WTC11 (cell line): ENCODE measurements around the gene CCSER2. TPM values are rescaled to one million over a fixed set of nuclear protein-coding genes. Genes with fewer than 3 reads are reported as not detected.

Experiments used
- ATAC-seq: fragments of 200-7000 bp; cut with Tn5 transposase; 2 replicates; pipeline ENCODE4 v1.10.0; 2021; ENCODE audit warnings: mild to moderate bottlenecking, moderate library complexity
- CTCF ChIA-PET: fragments of 300-600 bp; sonication (Branson Sonifier 250); formaldehyde crosslinking; loops from one replicate; lab custom pipeline; 2021; ENCODE audit warnings: antibody characterized with exemption; lab: Charles Lee
- POLR2A ChIA-PET: fragments of 350-600 bp; sonication (Branson Sonifier 250); formaldehyde crosslinking; loops from one replicate; lab custom pipeline; 2021; ENCODE audit warnings: antibody characterized with exemption; lab: Charles Lee
- DNase-seq: peaks from one replicate; pipeline ENCODE4 v3.0.0; 2021; ENCODE audit warnings: low spot score
- H3K27ac Mint-ChIP-seq: 2 replicates; pipeline ENCODE4 v1.8.0; 2021; ENCODE audit warnings: mixed read lengths
- H3K27me3 Mint-ChIP-seq: 2 replicates; pipeline ENCODE4 v1.8.0; 2021; ENCODE audit warnings: low read depth, mild to moderate bottlenecking, moderate library complexity, mixed read lengths
- H3K36me3 Mint-ChIP-seq: 2 replicates; pipeline ENCODE4 v1.8.0; 2021; ENCODE audit warnings: mixed read lengths
- H3K4me1 Mint-ChIP-seq: 2 replicates; pipeline ENCODE4 v1.8.0; 2022; ENCODE audit warnings: mixed read lengths
- H3K4me3 Mint-ChIP-seq: 2 replicates; pipeline ENCODE4 v1.8.0; 2021; ENCODE audit warnings: mild to moderate bottlenecking, moderate library complexity, mixed read lengths
- H3K9me3 Mint-ChIP-seq: 2 replicates; pipeline ENCODE4 v1.8.0; 2021; ENCODE audit warnings: mixed read lengths
- FOXJ3 ChIP-seq: sonication (generic); formaldehyde crosslinking; IDR thresholded peaks from 2 replicates; pipeline ENCODE4 v1.9.0; 2021; ENCODE audit warnings: missing genetic modification reagents, mild to moderate bottlenecking, borderline replicate concordance
- FOXK1 ChIP-seq: sonication (generic); formaldehyde crosslinking; IDR thresholded peaks from 2 replicates; pipeline ENCODE4 v1.8.0; 2022; ENCODE audit warnings: mild to moderate bottlenecking, moderate library complexity, missing genetic modification reagents
- NFE2L1 ChIP-seq: sonication (generic); formaldehyde crosslinking; IDR thresholded peaks from 2 replicates; pipeline ENCODE4 v1.8.1; 2023; ENCODE audit warnings: missing genetic modification reagents
- OVOL2 ChIP-seq: fragments of 250-450 bp; sonication (Bioruptor Pico); IDR thresholded peaks from 2 replicates; pipeline ENCODE4 v1.9.0; 2021; ENCODE audit warnings: mild to moderate bottlenecking, borderline replicate concordance
- RORB ChIP-seq: fragments of 250-450 bp; sonication (Bioruptor Pico); IDR thresholded peaks from 2 replicates; pipeline ENCODE4 v1.9.0; 2021; ENCODE audit warnings: mild to moderate bottlenecking
- TCF7 ChIP-seq: sonication (generic); formaldehyde crosslinking; IDR thresholded peaks from 2 replicates; pipeline ENCODE4 v1.8.0; 2022; ENCODE audit warnings: mild to moderate bottlenecking, low read depth, missing genetic modification reagents, moderate library complexity
- ZBTB21 ChIP-seq: sonication (generic); formaldehyde crosslinking; IDR thresholded peaks from 2 replicates; pipeline ENCODE4 v1.8.1; 2023; ENCODE audit warnings: mild to moderate bottlenecking, missing genetic modification reagents, borderline replicate concordance
- ZNF263 ChIP-seq: sonication (generic); formaldehyde crosslinking; IDR thresholded peaks from 2 replicates; pipeline ENCODE4 v1.8.1; 2022; ENCODE audit warnings: low read depth, mild to moderate bottlenecking, moderate library complexity, missing genetic modification reagents
- ZNF416 ChIP-seq: fragments of 250-450 bp; sonication (Bioruptor Pico); IDR thresholded peaks from 2 replicates; pipeline ENCODE4 v1.9.0; 2021; ENCODE audit warnings: mild to moderate bottlenecking, inconsistent platforms
- total RNA-seq: library from RNA; stranded (reverse); gene quantifications from 3 replicates; pipeline ENCODE4 v1.2.3, GENCODE V29; 2021
- TF ChIP-seq, protein P1 (sequence below): fragments of 250-450 bp; sonication (Bioruptor Pico); IDR thresholded peaks from 2 replicates; pipeline ENCODE4 v1.8.0; 2021; ENCODE audit warnings: mild to moderate bottlenecking
- TF ChIP-seq, protein P2 (sequence below): sonication (generic); formaldehyde crosslinking; conservative IDR thresholded peaks from 2 replicates; pipeline ENCODE4 v1.8.1; 2023; ENCODE audit warnings: mild to moderate bottlenecking, low read depth, missing genetic modification reagents, moderate library complexity
- TF ChIP-seq, protein P3 (sequence below): fragments of 250-450 bp; sonication (Bioruptor Pico); IDR thresholded peaks from 2 replicates; pipeline ENCODE4 v1.9.0; 2021; ENCODE audit warnings: mild to moderate bottlenecking
- TF ChIP-seq, protein P4 (sequence below): fragments of 250-450 bp; sonication (Bioruptor Pico); conservative IDR thresholded peaks from 2 replicates; pipeline ENCODE4 v1.9.0; 2021; ENCODE audit warnings: mild to moderate bottlenecking
- TF ChIP-seq, protein P5 (sequence below): fragments of 250-450 bp; sonication (Bioruptor Pico); IDR thresholded peaks from 2 replicates; pipeline ENCODE4 v1.9.0; 2021; ENCODE audit warnings: moderate library complexity, mild to moderate bottlenecking, inconsistent platforms, borderline replicate concordance
- TF ChIP-seq, protein P6 (sequence below): sonication (generic); formaldehyde crosslinking; IDR thresholded peaks from 2 replicates; pipeline ENCODE4 v1.8.1; 2023; ENCODE audit warnings: mild to moderate bottlenecking, missing genetic modification reagents, borderline replicate concordance
- TF ChIP-seq, protein P7 (sequence below): sonication (generic); formaldehyde crosslinking; IDR thresholded peaks from 2 replicates; pipeline ENCODE4 v1.8.1; 2023; ENCODE audit warnings: mild to moderate bottlenecking, missing genetic modification reagents, moderate library complexity

Gene CCSER2
- total RNA-seq, 1 experiment from 2014 or later: 30.6 TPM

DNA sequence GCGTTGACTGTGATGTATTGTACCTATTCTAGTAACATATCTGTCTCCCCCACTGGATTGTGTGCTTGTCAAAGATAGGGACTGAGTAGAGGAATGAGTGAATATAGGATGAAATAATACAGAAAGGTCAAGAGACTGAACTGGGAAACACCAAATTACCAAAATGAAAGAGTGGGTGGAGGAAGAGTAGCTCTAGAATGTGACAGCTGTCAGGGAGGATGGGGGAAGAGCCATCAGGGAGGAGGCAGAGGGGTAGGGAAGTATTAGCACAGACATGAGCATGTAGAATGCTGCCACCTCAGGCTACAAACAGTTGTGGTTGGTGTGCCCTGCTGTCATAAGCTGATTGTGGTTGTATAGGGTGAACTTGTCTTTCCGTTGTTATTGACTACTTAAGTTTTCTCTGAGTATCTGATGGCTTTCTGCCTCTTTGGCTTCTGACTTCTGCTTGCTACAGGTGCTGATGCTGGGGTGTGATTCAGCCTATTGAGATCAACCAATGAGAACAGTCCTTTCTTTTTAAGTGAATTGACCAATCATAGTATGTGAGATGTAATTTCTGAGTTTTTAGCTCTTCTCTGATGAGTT is 5.6 kb downstream of the CCSER2 start:
- H3K4me1 Mint-ChIP-seq: peaks cover 48% of the 10 kb centered on the region
- peak overlapping the region; percentile 27; the same call in 1 of the 2 replicates for H3K27ac Mint-ChIP-seq
- no peak overlapping the region for H3K4me3 Mint-ChIP-seq
- TF ChIP-seq ZNF416 (CRISPR knock-in tag) (no peak), ZBTB21 (CRISPR knock-in tag) (no peak), ZNF263 (CRISPR knock-in tag) (no peak)
- ATAC-seq (peak; percentile 41), DNase-seq (no peak)
- CTCF ChIA-PET: interaction anchor here (1.0 to 2.0 kb wide), 6 partner anchors 18 to 215 kb away, joined by 3 to 14 read pairs (median 5); no protein-coding TSS in a partner anchor
- no peaks in the 10 kb centered on the region for H3K9me3 Mint-ChIP-seq
- POLR2A ChIA-PET: no interaction called here
- H3K36me3 Mint-ChIP-seq: no peaks in the 10 kb centered on the region
- no peaks in the 10 kb centered on the region for H3K27me3 Mint-ChIP-seq

DNA sequence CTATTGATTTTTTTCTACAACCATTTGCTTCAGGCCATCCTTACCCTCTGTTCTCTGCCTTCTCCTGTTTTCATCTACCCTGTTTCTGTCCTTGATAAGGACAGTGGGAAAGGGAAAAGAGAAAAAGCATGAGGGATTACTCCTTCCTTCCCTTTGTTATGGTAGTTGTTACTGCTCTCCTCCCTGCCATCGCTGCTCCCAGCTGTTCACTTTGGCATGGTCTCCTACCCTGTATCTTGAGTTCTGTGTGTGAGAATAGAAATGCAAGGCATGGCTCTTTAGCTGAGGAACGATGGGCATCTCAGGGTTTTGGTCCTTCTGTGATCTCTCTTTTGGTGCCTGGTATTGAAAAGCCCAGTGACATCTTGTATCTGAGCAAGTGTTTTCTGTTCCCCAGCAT is 6.4 kb downstream of the CCSER2 start:
- peaks cover 40% of the 10 kb centered on the region for H3K4me1 Mint-ChIP-seq
- CTCF ChIA-PET: interaction anchor here (0.8 to 2.0 kb wide), 7 partner anchors 17 to 214 kb away, joined by 3 to 14 read pairs (median 4); no protein-coding TSS in a partner anchor
- POLR2A ChIA-PET: no interaction called here
- no peak overlapping the region for H3K4me3 Mint-ChIP-seq
- DNase-seq (no peak), ATAC-seq (peak; percentile 33)
- no peaks in the 10 kb centered on the region for H3K27me3 Mint-ChIP-seq
- no peaks in the 10 kb centered on the region for H3K9me3 Mint-ChIP-seq
- H3K27ac Mint-ChIP-seq: peak overlapping the region; percentile 48
- H3K36me3 Mint-ChIP-seq: no peaks in the 10 kb centered on the region
- TF ChIP-seq FOXK1 (CRISPR knock-in tag): no peak
- TF ChIP-seq, protein P1, sequence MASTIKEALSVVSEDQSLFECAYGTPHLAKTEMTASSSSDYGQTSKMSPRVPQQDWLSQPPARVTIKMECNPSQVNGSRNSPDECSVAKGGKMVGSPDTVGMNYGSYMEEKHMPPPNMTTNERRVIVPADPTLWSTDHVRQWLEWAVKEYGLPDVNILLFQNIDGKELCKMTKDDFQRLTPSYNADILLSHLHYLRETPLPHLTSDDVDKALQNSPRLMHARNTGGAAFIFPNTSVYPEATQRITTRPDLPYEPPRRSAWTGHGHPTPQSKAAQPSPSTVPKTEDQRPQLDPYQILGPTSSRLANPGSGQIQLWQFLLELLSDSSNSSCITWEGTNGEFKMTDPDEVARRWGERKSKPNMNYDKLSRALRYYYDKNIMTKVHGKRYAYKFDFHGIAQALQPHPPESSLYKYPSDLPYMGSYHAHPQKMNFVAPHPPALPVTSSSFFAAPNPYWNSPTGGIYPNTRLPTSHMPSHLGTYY (CRISPR knock-in tag): no peak
- TF ChIP-seq, protein P2, sequence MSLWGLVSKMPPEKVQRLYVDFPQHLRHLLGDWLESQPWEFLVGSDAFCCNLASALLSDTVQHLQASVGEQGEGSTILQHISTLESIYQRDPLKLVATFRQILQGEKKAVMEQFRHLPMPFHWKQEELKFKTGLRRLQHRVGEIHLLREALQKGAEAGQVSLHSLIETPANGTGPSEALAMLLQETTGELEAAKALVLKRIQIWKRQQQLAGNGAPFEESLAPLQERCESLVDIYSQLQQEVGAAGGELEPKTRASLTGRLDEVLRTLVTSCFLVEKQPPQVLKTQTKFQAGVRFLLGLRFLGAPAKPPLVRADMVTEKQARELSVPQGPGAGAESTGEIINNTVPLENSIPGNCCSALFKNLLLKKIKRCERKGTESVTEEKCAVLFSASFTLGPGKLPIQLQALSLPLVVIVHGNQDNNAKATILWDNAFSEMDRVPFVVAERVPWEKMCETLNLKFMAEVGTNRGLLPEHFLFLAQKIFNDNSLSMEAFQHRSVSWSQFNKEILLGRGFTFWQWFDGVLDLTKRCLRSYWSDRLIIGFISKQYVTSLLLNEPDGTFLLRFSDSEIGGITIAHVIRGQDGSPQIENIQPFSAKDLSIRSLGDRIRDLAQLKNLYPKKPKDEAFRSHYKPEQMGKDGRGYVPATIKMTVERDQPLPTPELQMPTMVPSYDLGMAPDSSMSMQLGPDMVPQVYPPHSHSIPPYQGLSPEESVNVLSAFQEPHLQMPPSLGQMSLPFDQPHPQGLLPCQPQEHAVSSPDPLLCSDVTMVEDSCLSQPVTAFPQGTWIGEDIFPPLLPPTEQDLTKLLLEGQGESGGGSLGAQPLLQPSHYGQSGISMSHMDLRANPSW (CRISPR knock-in tag): no peak
- TF ChIP-seq RORB: no peak
- no peak for TF ChIP-seq OVOL2 (CRISPR knock-in tag)
- no peak for TF ChIP-seq FOXJ3 (CRISPR knock-in tag)
- no peak for TF ChIP-seq TCF7 (CRISPR knock-in tag)
- TF ChIP-seq, protein P3, sequence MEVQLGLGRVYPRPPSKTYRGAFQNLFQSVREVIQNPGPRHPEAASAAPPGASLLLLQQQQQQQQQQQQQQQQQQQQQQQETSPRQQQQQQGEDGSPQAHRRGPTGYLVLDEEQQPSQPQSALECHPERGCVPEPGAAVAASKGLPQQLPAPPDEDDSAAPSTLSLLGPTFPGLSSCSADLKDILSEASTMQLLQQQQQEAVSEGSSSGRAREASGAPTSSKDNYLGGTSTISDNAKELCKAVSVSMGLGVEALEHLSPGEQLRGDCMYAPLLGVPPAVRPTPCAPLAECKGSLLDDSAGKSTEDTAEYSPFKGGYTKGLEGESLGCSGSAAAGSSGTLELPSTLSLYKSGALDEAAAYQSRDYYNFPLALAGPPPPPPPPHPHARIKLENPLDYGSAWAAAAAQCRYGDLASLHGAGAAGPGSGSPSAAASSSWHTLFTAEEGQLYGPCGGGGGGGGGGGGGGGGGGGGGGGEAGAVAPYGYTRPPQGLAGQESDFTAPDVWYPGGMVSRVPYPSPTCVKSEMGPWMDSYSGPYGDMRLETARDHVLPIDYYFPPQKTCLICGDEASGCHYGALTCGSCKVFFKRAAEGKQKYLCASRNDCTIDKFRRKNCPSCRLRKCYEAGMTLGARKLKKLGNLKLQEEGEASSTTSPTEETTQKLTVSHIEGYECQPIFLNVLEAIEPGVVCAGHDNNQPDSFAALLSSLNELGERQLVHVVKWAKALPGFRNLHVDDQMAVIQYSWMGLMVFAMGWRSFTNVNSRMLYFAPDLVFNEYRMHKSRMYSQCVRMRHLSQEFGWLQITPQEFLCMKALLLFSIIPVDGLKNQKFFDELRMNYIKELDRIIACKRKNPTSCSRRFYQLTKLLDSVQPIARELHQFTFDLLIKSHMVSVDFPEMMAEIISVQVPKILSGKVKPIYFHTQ (CRISPR knock-in tag): no peak
- TF ChIP-seq, protein P4, sequence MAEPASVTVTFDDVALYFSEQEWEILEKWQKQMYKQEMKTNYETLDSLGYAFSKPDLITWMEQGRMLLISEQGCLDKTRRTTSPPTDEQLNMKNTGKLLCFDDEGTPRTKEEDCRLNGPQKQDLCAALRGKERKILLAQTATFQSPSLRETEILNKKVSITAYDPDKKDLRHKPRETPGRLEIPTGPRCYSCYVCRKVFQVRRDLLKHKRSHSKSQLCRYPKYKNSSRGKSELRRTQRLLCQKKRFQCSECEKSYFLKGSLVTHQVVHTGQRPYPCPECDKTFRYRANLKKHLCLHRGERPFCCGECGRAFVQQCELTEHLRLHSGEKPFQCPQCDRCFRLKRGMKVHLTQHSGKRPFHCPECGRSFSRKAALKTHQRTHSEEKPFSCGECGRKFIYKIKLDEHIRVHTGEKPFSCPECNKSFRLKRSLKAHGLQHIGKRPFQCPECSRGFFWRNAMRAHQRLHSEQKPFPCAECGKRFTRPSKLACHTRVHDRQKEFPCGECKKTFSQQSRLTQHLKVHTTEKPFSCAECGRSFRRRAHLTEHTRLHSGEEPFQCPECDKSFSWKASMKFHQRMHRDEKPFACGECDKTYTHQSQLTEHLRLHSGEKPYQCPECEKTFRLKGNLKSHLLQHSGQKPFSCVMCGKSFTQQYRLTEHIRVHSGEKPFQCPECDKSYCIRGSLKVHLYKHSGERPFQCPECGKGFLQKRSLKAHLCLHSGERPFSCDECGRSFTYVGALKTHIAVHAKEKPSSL (CRISPR knock-in tag): no peak
- no peak for TF ChIP-seq NFE2L1 (CRISPR knock-in tag)
- TF ChIP-seq, protein P5, sequence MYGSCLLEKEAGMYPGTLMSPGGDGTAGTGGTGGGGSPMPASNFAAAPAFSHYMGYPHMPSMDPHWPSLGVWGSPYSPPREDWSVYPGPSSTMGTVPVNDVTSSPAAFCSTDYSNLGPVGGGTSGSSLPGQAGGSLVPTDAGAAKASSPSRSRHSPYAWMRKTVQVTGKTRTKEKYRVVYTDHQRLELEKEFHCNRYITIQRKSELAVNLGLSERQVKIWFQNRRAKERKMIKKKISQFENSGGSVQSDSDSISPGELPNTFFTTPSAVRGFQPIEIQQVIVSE (CRISPR knock-in tag): no peak
- TF ChIP-seq, protein P6, sequence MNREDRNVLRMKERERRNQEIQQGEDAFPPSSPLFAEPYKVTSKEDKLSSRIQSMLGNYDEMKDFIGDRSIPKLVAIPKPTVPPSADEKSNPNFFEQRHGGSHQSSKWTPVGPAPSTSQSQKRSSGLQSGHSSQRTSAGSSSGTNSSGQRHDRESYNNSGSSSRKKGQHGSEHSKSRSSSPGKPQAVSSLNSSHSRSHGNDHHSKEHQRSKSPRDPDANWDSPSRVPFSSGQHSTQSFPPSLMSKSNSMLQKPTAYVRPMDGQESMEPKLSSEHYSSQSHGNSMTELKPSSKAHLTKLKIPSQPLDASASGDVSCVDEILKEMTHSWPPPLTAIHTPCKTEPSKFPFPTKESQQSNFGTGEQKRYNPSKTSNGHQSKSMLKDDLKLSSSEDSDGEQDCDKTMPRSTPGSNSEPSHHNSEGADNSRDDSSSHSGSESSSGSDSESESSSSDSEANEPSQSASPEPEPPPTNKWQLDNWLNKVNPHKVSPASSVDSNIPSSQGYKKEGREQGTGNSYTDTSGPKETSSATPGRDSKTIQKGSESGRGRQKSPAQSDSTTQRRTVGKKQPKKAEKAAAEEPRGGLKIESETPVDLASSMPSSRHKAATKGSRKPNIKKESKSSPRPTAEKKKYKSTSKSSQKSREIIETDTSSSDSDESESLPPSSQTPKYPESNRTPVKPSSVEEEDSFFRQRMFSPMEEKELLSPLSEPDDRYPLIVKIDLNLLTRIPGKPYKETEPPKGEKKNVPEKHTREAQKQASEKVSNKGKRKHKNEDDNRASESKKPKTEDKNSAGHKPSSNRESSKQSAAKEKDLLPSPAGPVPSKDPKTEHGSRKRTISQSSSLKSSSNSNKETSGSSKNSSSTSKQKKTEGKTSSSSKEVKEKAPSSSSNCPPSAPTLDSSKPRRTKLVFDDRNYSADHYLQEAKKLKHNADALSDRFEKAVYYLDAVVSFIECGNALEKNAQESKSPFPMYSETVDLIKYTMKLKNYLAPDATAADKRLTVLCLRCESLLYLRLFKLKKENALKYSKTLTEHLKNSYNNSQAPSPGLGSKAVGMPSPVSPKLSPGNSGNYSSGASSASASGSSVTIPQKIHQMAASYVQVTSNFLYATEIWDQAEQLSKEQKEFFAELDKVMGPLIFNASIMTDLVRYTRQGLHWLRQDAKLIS: no peak
- no peak for TF ChIP-seq ZNF263 (CRISPR knock-in tag)
- TF ChIP-seq, protein P7, sequence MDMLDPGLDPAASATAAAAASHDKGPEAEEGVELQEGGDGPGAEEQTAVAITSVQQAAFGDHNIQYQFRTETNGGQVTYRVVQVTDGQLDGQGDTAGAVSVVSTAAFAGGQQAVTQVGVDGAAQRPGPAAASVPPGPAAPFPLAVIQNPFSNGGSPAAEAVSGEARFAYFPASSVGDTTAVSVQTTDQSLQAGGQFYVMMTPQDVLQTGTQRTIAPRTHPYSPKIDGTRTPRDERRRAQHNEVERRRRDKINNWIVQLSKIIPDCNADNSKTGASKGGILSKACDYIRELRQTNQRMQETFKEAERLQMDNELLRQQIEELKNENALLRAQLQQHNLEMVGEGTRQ (CRISPR knock-in tag): no peak
